GM21367 (cell line): Measurements from ENCODE around the gene MAML3.

ENCODE experiments used
- ATAC-seq: cut with Tn5 transposase; IDR thresholded peaks from one replicate; pipeline ENCODE4 v1.9.1; 2021; ENCODE audit not compliant: unreplicated experiment

MAML3 gene

DNA sequence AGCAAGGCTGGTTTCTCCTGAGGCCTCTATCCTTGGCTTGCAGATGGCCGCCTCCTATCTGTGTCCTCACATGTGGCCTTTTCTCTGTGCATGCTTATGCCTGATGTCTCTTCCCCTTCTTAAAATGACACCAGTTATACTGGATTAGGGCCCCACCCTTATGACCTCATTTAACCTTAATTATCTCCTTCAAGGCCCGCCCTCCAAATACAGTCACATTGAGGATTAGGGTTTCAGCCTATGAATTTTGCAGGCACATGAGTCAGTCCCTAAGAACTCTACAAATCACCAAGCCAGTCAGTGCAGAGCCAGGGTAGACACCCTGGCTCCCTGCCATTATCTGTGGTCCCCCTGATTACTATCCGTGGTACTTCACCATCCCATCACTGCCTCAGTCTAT lies 51.6 kb downstream of the MAML3 start:
- ATAC-seq, result no peak

DNA sequence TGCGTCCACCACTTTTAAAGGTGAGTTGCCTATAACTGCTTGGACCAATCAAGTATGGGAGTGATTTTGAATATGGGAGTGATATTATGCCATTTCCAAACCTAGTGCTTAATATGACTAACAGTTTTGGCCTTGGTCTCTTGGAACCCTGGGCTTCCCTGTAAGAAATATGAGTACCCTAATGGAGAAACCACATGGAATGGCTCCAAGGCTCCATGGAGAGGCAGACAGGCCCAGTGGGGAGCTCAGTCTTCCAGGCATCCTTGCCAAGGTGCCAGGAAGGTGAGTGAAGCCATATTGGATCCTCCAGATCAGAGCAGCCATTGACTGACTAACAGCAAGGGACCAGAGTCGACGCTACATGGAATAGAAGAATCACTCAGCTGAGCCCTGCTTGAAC lies 53.2 kb downstream of the MAML3 start:
- no peak for ATAC-seq

DNA sequence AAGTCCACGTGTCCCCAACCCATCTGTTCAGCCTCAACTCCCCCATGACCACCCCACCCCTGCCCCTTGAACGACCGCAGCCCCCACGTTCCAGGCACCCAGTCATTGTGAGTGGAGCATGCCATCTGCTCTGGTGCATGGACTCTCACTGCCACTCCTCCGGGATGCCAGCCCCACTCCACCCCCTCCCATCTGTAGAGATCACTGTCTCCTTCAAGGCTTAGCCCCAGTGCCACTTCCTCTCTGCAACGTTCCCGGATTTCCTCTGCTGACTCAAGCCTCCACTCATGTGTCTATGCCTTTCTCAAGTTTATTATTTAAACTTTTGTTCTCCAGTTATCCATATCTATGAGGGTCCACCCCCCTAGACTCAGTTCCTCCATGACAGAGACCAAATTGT lies 54.0 kb downstream of the MAML3 start:
- no peak for ATAC-seq

DNA sequence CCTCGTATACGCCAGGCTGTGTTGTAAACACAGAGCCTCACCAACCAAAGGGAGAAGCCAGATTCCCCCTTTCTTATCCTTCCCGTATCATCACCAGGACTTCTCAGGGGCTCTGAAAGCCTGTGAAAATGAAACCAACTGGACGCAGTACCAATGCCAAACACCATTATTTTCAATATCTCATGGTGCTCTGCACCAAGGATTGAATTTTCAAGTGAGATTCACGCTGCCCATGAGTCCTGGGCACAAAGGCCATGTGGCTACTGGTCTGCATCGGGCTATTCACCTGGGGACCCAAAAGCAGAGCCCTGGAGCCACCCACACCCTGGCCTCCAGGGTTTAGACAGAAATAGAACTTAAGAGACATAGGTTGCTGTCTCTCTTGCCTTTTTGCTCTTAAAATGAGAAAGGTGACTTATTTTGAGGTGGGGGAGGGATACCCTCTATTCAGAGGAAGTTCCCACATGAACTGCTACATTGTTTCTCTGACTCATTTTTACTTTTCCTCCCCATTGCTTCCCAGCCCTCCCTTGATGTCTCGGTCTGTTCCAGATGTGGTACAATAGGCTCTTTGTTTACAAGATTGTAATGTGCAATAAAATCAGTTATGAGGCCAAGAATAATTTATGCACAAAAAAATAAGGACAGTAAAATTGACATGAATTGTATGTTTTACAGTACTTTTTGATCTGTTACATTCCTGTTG lies 55.4 kb downstream of the MAML3 start:
- ATAC-seq, result no peak

- ATAC-seq, result no peak
Measured at GRCh38 chr4:140097572-140097971, 56.4 kb downstream of the MAML3 start.

GRCh38 chr4:140096921-140097320 lies 57.1 kb downstream of the MAML3 start:
- no peak for ATAC-seq

DNA sequence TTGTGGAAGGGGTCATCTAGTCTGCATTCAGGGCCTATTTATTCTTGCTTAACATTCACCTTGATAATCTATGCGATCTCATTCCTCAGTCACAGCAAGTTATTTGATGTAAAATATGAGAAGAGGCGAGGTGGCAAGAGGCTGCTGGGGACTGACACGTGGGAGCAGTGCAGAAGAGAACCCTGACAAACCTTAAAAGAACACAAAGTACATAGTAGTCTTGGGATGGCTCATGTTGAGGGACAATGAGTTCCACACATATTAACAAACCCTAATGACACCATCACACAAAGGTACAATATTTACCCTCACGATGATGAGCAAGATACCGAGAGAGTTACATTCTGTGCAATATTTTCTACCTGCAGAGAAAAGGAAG lies 57.5 kb downstream of the MAML3 start:
- no peak for ATAC-seq

DNA sequence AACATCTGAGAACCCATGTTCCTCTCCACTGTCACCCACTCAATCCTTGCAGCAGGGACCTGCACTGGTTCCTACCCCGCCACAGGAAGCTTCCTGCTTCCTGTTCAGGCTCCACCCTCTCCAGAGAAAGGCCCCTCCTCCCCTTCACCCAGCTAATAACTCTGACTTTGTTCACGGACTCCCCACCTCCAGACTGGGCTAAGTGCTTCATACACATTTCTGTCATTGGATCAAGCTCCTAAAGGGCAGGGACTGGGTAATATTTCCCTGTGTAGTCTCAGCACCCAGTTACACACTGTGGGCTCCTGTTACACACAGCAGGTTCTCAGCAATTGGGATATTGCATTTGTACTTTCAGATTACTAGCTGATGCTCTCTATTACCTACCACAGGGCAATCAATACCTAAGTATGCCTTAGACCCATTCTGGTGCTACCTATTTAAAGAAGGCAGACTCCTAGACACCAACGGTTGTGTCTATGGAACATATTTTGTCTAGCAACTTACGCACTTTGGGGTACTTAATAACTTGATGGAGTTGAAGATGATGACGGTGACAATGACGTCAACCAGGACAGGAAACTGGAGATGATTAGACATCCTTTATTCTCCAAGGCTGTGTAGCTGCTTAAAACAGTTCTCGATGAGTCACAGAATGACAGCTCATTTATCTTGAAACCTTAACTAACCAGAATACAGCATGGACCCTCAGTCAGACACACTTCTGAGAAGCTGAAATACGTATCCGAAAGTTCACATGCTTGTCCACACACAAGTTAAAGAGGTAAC lies 58.1 kb downstream of the MAML3 start:
- no peak for ATAC-seq

DNA sequence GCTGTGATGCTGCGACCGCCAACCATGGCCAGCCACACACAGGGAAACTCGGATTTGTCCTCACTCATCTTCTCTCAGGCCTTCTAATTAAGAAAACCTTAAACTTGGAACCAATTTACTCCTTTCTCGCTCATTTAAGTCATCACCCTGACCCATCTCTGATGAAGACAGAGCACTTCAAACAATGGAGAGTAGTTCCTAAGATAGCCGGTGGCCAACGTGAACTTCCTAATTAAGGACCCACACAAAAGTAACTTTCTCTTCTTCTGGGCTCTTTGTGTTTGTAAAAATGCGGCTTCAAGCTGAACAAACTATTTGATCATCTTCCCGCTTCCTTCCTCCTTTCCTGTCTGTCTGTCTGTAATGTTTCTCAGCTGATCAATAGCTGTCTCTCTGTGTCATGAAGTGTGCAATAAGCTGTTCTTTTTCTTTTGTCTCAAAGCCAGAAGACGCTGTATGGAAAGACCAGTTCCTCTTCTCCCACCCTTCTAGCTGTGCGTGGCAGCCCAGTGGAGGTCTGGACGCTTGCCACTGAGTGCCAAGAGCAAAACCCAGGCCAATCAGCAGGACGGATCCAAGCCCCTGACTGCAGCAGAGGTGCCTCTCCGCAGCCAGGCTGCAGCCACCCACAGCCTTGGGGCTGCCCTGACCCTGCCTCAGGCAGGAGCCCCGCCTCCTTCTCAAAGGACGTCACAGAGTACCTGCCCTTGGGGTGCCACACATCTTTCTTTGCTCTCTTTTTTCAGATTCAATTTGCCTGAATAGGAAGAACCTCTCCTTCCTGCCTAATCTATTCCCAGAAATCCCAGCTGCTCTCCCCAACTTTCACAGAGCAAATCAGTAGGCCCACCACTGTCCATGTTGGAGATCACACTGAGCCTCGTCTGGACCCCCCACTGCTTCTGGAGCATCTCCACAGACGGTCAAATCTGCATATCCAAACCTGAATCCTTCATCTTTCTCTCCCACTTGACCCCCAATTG lies 59.3 kb downstream of the MAML3 start:
- no peak for ATAC-seq

- ATAC-seq, result no peak
Measured at GRCh38 chr4:140092094-140092851, 61.7 kb downstream of the MAML3 start.

GRCh38 chr4:140091305-140091704 lies 62.7 kb downstream of the MAML3 start:
- no peak for ATAC-seq

GRCh38 chr4:140090215-140090731 lies 63.7 kb downstream of the MAML3 start:
- ATAC-seq, result no peak

DNA sequence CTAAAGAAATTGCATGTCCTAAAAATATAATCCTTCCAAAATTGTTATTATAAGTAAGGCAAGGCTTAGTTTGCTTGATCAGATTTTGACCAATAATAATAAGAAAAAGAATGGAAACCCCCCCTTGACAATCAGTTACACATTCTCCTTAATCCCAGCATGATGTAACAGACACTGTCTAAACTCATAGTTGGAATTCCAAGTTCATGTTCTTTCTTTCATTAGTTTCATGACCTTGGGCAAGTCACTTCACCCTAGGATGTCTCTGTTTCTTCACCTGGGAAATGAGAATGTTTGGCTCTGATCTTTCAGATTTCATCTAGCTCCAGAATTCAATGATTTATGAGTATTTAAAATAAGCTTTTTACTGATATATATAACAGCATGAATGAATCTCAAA lies 64.8 kb downstream of the MAML3 start:
- no peak for ATAC-seq

- ATAC-seq, result no peak
Measured at GRCh38 chr4:140088323-140088967, 65.5 kb downstream of the MAML3 start.

- no peak for ATAC-seq
Measured at GRCh38 chr4:140085881-140086280, 68.1 kb downstream of the MAML3 start.

- no peak for ATAC-seq
Measured at GRCh38 chr4:140085062-140085622, 68.8 kb downstream of the MAML3 start.

GRCh38 chr4:140084385-140084784 lies 69.6 kb downstream of the MAML3 start:
- ATAC-seq, result no peak

GRCh38 chr4:140082391-140082755 lies 71.6 kb downstream of the MAML3 start:
- ATAC-seq, result no peak

DNA sequence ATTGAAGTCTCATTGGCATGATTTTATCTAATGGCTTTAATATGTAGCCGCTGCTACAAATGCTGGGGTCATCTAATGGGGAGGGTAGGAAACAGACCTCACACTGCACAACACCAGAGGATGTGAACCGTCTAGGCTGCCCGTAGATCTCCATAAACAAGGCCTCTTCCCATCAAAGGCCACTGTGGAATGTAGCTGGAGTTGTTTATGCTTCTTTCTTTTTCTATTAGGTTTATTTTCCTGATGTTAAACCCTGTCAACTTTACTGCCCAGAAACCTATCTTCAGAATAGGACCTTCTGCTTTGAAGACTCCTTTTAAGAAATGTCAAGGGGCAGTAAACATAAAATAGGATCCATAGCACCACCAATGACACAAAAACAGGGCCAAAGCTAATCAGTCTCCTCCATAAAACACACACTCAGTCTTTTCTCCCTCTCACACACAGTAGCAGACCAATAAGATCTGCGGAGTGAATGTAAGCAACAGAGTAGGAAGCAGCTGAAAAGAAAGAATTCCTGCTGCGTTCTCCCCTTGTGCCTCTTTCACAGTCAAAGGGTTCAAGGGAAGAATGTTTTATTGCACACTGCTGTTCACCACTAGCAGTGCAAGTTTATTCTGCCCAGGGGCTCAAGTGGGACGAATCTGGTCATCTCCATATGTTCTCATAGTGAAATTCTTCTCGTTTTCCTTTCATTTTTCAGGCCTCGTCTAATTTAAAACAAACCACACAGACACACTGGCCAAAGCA lies 72.2 kb downstream of the MAML3 start:
- ATAC-seq, result no peak
